HG02678 (cell line): ENCODE data around the gene CLEC7A.

Experiments used
- ATAC-seq: cut with Tn5 transposase; IDR thresholded peaks from one replicate; pipeline ENCODE4 v1.9.1; 2021; ENCODE audit warnings: mild to moderate bottlenecking, moderate library complexity; ENCODE audit not compliant: unreplicated experiment

Gene CLEC7A

GRCh38 chr12:10130042-10130441, at the start of gene CLEC7A:
Gene CLEC7A (minus strand): TSS chr12:10130199. CDS start chr12:10130082, 117 bp downstream.
- peak; percentile 96 for ATAC-seq

DNA sequence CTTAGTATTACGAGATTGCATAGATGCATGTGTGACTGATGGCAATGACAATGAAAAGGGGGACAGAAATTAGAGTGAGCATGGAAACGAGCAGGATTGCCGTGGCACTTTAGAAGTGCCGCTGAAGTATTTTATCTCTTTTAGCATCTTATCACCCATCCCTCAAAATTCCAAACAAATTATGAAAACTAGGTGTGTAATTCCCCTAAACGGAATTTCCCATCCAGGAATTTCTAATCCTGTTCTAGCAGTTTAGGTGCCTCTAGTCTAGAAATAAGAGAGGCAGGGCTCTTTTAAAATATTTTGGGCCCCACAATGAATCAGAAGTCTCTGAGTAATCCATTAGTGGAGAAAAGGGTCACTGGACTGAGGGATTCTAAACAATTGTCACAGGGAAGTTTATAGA, 49.8 kb upstream of the CLEC7A start:
- ATAC-seq, result no peak

DNA sequence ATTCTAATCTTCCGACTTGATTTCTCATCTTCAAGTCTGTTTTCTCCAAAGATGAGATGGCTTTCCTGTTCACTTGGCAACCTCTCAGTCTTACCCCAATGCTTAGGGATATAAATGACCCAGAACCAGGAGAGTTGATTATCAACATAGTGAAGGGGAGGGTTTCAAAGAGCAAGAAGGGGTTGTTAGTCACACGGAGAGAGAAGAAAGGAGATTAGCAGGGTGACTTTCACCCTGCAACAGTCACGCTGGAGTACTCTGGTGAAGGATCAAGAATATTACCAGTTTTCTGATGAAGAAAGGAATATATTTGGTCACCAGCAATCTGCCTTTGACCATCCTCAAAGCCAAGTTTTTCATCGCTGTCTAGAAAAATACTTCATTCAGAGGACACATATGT, 48.8 kb upstream of the CLEC7A start, which contains the start of gene TMEM52B:
TSS of gene TMEM52B (plus strand) at position 212 of the 400 bp plus-strand sequence. CDS start 543 bp downstream, outside the sequence.
- no peak for ATAC-seq

- ATAC-seq, result no peak
These were observed 46.0 kb upstream of the CLEC7A start for GRCh38 chr12:10175846-10176636.

DNA sequence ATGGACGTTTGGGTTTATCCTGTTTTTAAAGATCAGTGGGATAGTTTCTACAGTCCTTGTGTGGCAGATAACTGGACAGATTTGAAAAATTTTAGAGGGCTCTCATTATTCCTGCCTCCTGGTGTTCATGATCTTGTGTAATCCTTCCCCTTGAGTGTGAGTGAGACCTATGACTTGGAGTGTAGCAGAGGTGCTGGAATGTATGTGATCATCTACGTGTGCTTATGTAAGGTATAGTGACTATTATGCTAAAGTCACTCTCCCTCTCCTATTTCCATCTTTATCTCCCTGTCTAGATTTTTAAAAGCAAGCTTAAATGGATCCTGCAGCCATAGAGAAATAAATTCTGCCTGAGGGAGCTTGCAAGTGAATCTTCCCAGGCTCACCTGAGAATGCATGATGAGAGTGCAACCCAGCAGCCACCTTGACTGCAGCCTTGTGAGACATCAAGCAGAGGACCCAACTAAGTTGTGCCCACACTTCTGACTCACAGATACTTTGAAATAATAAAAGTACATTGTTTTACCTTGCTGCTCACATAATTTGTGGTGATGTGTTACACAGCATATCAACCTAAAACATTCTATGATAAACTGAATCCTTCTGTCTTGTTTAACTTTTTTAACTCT, 45.1 kb upstream of the CLEC7A start:
- no peak for ATAC-seq

DNA sequence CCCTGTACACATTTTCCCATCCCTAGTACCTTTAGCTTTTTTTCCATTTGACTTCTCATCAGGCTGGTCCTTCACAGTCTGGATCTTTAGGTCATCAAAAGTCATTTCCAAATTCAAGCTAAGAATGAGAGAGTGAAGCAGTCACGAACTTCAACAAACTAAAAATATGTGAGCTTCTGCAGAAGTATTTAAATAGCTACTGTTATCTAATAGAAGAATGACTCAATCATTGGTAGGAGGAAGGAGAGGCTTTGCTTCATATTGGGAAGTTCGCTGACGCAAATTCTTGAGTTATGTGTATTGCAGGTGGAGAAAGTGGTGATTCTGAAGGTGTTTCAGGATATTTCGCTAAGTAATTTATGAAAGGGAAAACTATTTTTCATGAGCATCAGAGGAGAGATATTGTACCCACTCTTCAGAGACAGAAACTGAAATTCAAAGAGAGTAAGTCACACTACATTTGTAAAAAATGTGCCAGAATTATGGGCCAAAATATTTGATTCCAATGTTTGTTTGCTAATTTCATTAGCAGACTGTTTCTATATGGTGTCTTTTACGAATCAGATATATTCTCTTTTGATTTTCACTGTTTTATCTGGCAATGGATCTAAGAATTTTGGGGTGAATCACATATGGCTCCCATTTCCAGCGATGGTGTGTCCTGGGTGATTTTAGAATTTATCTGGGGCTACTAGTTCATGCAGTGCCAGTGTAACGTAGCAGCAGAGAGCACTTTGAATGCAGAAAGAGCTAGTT, 42.2 kb upstream of the CLEC7A start, which contains the start of gene OLR1:
TSS of gene OLR1 (minus strand) at position 160 of the 756 bp plus-strand sequence. CDS start at position 105, 55 bp downstream.
- no peak for ATAC-seq

DNA sequence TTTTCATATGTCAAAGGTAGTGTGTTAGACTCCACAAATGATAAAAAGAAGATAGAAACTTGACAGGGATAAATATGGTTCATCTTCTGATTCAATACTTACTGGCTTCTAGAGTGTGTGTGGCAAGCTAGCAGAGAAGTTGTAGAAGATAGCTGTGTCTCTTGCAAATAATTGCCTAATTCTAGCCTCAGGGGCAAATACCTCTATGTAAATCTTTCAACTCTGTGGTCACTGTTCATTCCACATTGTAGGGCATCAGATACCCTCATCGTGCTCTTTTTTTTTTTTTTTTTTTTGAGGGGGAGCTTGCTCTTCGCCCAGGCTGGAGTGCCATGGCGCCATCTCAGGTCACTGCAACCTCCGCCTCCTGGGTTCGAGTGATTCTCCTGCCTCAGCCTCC, 40.2 kb upstream of the CLEC7A start:
- no peak for ATAC-seq

DNA sequence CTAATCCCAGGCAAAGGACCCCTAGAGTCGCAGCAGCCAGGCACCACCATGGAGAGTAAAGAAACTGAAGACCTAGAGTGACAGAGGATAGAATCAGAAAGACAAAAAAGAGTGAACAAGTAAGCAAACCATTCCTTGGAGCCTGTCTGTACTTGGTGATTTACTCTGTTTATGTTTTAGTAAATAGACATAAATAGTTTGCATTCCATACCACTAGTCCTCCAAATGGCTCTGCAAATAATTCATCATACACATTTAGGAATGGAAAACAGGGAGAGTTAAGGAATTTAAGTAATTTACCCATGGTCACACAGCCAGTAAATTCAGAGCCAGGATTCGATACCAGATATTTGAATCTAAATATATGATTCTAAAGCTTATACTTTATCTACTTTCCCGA, 39.1 kb upstream of the CLEC7A start:
- no peak for ATAC-seq

DNA sequence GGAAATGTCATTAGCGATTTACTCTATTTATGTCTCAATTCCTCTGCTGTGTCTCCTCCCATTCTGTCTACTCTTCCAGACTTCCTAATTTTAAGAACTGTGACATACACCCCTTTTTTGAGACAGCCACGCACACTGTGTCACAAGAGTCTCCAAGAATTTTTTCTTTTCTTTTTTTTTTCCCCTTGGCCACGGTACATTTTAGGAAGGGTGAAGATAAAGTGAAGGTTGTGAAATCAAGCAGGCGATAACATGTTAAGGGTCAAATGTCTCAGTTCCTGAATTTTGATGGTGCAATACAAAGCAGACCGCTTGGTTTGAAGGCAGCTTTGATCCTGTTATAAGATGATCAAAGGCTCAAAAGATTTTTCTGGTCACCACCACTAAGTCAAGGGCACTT, 37.6 kb upstream of the CLEC7A start:
- no peak for ATAC-seq

DNA sequence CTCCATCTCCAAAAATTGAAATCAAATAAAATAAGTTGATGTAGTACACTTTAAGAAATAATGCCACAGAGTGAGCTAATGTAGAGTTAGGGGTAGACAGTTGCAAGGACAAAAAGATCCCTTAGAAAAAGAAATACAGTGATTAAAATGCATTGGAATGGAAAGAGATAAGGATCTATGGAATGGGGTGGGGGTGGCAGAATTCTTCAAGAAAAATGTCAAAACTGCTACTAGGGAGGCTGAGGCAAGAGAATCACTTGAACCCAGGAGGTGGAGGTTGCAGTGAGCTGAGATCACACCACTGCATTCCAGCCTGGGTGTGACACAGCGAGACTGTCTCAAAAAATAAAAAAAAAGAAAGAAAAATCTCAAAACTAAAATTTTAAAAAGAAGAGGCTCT, 35.4 kb upstream of the CLEC7A start:
- no peak for ATAC-seq

DNA sequence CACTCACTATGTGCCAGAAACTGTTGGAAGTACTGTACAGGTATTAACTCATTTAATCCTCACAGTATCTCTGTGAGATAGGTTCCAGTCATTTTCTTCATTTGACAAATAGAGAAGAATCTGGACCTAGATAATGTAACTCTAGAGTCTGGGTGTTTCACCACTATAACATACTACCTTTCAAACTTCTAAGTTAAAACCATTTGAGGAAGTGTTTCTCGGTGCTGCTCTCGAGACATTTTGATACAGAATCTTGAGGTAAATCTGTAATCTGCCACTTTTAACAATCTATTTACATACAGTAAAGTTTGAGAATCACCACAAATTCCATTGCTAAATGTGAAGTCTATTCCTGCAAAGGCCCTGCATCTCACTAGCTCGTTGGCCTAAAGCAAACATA, 33.1 kb upstream of the CLEC7A start:
- ATAC-seq, result no peak

- no peak for ATAC-seq
These were observed 30.8 kb upstream of the CLEC7A start for GRCh38 chr12:10160617-10161385.

DNA sequence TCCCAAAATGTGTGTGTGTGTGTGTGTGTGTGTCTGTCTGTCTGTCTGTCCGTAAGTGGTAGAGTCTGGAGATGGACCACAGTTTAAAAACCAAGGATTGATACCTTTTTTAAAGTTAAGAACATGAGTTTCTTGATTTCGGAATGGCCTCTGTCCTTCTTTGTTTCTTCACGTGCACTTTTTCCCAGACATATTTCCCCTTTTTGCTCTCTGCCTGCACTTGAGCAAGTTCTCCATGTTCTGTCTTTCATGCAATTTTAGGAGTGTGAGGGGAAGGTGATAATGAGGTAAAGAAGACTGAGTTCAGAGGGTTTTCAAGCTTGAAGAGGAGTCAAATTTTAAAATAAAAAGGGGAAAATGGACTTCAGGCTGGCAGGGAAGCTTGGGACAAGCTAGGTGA, 29.3 kb upstream of the CLEC7A start:
- no peak for ATAC-seq

DNA sequence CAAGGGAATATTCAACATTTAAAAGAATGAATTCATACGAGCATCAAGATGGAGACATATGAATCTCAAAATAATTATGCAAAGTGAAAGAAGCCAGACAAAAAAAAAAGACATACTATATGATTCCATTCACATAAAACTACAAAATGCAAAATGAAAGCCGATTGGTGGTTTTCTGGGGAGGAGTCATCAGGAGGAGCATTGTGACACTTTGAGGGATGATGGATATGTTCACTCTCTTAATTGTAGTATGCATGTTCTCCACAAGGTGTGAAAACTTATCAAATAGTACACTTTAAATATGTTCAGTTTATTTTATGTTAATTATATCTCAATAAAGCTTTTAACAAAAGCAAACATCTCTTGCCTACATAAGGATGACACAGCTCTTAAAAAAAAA, 28.4 kb upstream of the CLEC7A start:
- ATAC-seq, result no peak

DNA sequence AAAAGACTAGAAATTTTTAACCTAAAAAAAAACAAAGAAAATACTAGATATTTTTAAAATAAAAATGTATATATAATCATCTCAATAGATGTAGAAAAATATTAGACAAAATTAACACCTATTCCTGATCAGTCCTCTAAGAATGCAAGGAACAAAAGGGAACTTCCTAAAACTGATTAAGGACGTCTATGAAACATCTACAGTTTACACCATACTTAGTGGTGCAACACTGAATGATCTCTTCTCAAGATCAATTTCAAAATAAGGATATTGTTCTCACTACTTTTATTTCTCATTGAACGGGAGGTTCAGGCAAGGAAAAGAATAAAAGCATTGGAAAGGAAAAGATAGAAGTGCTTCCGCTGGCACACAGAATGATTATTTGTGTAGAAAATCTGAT, 26.0 kb upstream of the CLEC7A start:
- no peak for ATAC-seq

DNA sequence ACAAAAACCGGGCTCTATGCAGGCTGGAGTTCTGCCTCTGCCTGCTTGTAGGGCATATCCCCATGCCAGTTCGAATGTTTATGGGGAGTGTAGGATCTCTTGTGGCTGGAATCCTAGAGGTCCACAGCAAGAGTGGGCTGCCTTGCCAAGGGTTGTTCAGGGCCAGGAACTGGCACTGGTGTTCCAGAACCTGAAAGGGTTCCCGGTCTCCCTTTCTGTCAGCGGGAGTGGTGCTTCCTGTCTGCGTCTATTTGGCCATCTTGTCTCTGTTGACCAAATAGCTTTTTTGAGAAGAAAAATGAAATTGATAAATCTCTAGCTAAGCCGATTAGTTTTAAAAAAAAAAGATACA, 24.1 kb upstream of the CLEC7A start:
- ATAC-seq, result no peak

GRCh38 chr12:10153271-10154144, 23.5 kb upstream of the CLEC7A start:
- peak; percentile 62 for ATAC-seq

DNA sequence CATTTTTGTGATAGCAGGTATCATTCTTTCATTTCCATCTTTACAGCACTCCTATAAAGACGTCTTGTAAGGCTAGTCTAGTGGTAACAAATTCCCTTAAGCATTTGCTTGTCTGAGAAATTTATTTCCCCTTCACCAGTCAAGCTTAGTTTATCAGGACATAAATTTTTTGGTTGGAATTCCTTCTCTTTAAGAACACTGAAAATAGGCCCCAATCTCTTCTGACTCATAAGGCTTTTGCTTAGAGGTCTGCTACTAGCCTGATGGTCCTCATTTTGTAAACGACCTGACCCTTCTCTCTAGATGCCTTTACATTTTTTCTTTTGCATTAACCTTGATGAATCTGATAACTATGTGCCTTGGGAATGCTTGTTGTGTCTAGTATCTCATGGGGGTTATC, 21.6 kb upstream of the CLEC7A start:
- no peak for ATAC-seq

DNA sequence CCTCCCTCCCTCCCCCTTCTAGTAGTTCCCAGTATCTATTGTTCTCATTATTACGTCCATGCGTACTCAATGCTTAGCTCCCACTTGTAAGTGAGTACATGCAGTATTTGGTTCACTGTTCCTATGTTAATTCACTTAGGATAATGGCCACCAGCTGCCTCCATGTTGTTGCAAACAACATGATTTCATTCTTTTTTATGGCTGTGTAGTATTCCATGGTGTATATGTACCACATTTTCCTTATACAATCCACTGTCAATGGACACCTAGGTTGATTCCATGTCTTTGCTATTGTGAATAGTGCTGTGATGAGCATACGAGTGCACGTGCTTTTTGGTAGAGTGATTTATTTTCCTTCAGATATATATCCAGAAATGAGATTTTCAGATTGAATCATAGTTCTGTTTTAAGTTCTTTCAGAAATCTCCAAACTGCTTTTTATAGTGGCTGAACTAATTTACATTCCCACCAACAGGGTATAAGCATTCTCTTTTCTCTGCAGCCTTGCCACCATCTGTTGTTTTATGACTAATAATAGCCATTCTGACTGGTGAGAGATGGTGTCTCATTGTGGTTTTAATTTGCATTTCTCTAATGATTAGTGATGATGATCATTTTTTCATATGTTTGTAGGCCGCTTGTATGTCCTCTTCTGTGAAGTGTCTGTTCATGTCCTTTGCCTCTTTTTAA, 17.9 kb upstream of the CLEC7A start:
- peak; percentile 51 for ATAC-seq
